Activated T-cell treated with anti-CD3 and anti-CD28 coated beads, Interleukin-2, amount 50 U/mL, for 24 hours (primary cell): ENCODE results near the gene RNF130.
A peak's percentile ranks its signal among the peaks of the same experiment; 100 is the strongest.

Experiments
- DNase-seq: peaks from one replicate; pipeline ENCODE4 v3.0.0-alpha.2; 2020
- H3K27ac Mint-ChIP-seq: 2 replicates; pipeline ENCODE4 v1.8.0; 2020; ENCODE audit warnings: mild to moderate bottlenecking, mixed read lengths
- H3K27me3 Mint-ChIP-seq: 2 replicates; pipeline ENCODE4 v1.8.0; 2020; ENCODE audit warnings: mixed read lengths
- H3K36me3 Mint-ChIP-seq: 2 replicates; pipeline ENCODE4 v1.8.0; 2020; ENCODE audit warnings: low read depth, mixed read lengths
- H3K4me1 Mint-ChIP-seq: 2 replicates; pipeline ENCODE4 v1.8.0; 2020; ENCODE audit warnings: low read depth, mixed read lengths
- H3K4me3 Mint-ChIP-seq: 2 replicates; pipeline ENCODE4 v1.8.0; 2020; ENCODE audit warnings: mild to moderate bottlenecking, moderate library complexity, mixed read lengths
- H3K9me3 Mint-ChIP-seq: 2 replicates; pipeline ENCODE4 v1.8.0; 2020; ENCODE audit warnings: mixed read lengths

RNF130 gene

GRCh38 chr5:180071531-180072255, at the start of gene RNF130:
TSS of gene RNF130 (minus strand) at chr5:180071759. CDS start at chr5:180071702, 57 bp downstream.
- peaks cover 32% of the 10 kb centered on the region for H3K4me1 Mint-ChIP-seq
- peaks cover 2% of the 10 kb centered on the region for H3K9me3 Mint-ChIP-seq
- no peaks in the 10 kb centered on the region for H3K27me3 Mint-ChIP-seq
- H3K4me3 Mint-ChIP-seq, result peak within 1 kb of the TSS; percentile 82
- peak within 1 kb of the TSS; percentile 74 for H3K27ac Mint-ChIP-seq
- peak; percentile 94 for DNase-seq
- peaks cover 5% of the 10 kb centered on the region for H3K36me3 Mint-ChIP-seq

GRCh38 chr5:180120237-180121101, 48.9 kb upstream of the RNF130 start:
- Mint-ChIP-seq H3K36me3 (no peaks in the 10 kb centered on the region), H3K4me1 (no peaks in the 10 kb centered on the region), H3K27me3 (peaks cover 3% of the 10 kb centered on the region), H3K9me3 (no peaks in the 10 kb centered on the region), H3K27ac (no peak overlapping the region), H3K4me3 (no peak overlapping the region)
- DNase-seq, result peak; percentile 18

GRCh38 chr5:180119903-180120236, 48.3 kb upstream of the RNF130 start:
- DNase-seq, result no peak
- Mint-ChIP-seq H3K9me3 (no peaks in the 10 kb centered on the region), H3K4me3 (no peak overlapping the region), H3K4me1 (no peaks in the 10 kb centered on the region), H3K36me3 (no peaks in the 10 kb centered on the region), H3K27me3 (peaks cover 3% of the 10 kb centered on the region), H3K27ac (no peak overlapping the region)

GRCh38 chr5:180119031-180119902, 47.7 kb upstream of the RNF130 start:
- H3K36me3 Mint-ChIP-seq, result no peaks in the 10 kb centered on the region
- no peaks in the 10 kb centered on the region for H3K9me3 Mint-ChIP-seq
- H3K27me3 Mint-ChIP-seq, result peaks cover 3% of the 10 kb centered on the region
- no peak overlapping the region for H3K4me3 Mint-ChIP-seq
- H3K4me1 Mint-ChIP-seq, result no peaks in the 10 kb centered on the region
- no peak overlapping the region for H3K27ac Mint-ChIP-seq
- DNase-seq, result peak; percentile 25

GRCh38 chr5:180118391-180118791, 46.8 kb upstream of the RNF130 start:
- H3K9me3 Mint-ChIP-seq, result no peaks in the 10 kb centered on the region
- no peaks in the 10 kb centered on the region for H3K36me3 Mint-ChIP-seq
- H3K27me3 Mint-ChIP-seq, result peaks cover 3% of the 10 kb centered on the region
- no peaks in the 10 kb centered on the region for H3K4me1 Mint-ChIP-seq
- H3K4me3 Mint-ChIP-seq, result no peak overlapping the region
- H3K27ac Mint-ChIP-seq, result no peak overlapping the region
- peak; percentile 13 for DNase-seq

- Mint-ChIP-seq H3K36me3 (no peaks in the 10 kb centered on the region), H3K4me1 (no peaks in the 10 kb centered on the region), H3K27ac (no peak overlapping the region), H3K9me3 (no peaks in the 10 kb centered on the region), H3K4me3 (no peak overlapping the region), H3K27me3 (peaks cover 5% of the 10 kb centered on the region)
- DNase-seq, result no peak
Observed at GRCh38 chr5:180117000-180117725, 45.6 kb upstream of the RNF130 start.

GRCh38 chr5:180116077-180116999, 44.8 kb upstream of the RNF130 start:
- Mint-ChIP-seq H3K27ac (no peak overlapping the region), H3K27me3 (peaks cover 5% of the 10 kb centered on the region), H3K36me3 (no peaks in the 10 kb centered on the region), H3K9me3 (no peaks in the 10 kb centered on the region), H3K4me1 (no peaks in the 10 kb centered on the region), H3K4me3 (no peak overlapping the region)
- peak; percentile 7 for DNase-seq

- no peak overlapping the region for H3K27ac Mint-ChIP-seq
- peak; percentile 22 for DNase-seq
- H3K9me3 Mint-ChIP-seq, result no peaks in the 10 kb centered on the region
- no peaks in the 10 kb centered on the region for H3K4me1 Mint-ChIP-seq
- H3K36me3 Mint-ChIP-seq, result no peaks in the 10 kb centered on the region
- peaks cover 4% of the 10 kb centered on the region for H3K27me3 Mint-ChIP-seq
- no peak overlapping the region for H3K4me3 Mint-ChIP-seq
Observed at GRCh38 chr5:180115326-180116076, 43.9 kb upstream of the RNF130 start.

GRCh38 chr5:180114304-180115003, 42.9 kb upstream of the RNF130 start:
- H3K27me3 Mint-ChIP-seq, result peaks cover 5% of the 10 kb centered on the region
- H3K4me1 Mint-ChIP-seq, result no peaks in the 10 kb centered on the region
- no peak overlapping the region for H3K27ac Mint-ChIP-seq
- peak; percentile 20 for DNase-seq
- no peaks in the 10 kb centered on the region for H3K36me3 Mint-ChIP-seq
- H3K4me3 Mint-ChIP-seq, result no peak overlapping the region
- no peaks in the 10 kb centered on the region for H3K9me3 Mint-ChIP-seq

GRCh38 chr5:180113660-180114303, 42.2 kb upstream of the RNF130 start:
- H3K27me3 Mint-ChIP-seq, result peaks cover 5% of the 10 kb centered on the region
- H3K36me3 Mint-ChIP-seq, result no peaks in the 10 kb centered on the region
- no peaks in the 10 kb centered on the region for H3K4me1 Mint-ChIP-seq
- no peaks in the 10 kb centered on the region for H3K9me3 Mint-ChIP-seq
- DNase-seq, result peak; percentile 20
- no peak overlapping the region for H3K4me3 Mint-ChIP-seq
- H3K27ac Mint-ChIP-seq, result no peak overlapping the region

- no peak overlapping the region for H3K27ac Mint-ChIP-seq
- H3K36me3 Mint-ChIP-seq, result no peaks in the 10 kb centered on the region
- DNase-seq, result peak; percentile 19
- H3K9me3 Mint-ChIP-seq, result peaks cover 4% of the 10 kb centered on the region
- H3K4me1 Mint-ChIP-seq, result no peaks in the 10 kb centered on the region
- no peak overlapping the region for H3K4me3 Mint-ChIP-seq
- H3K27me3 Mint-ChIP-seq, result peaks cover 9% of the 10 kb centered on the region
Observed at GRCh38 chr5:180112181-180112861, 40.8 kb upstream of the RNF130 start.
